Measurements from ENCODE around the gene NTM. TPM values are rescaled to one million over a fixed set of nuclear protein-coding genes. Genes with fewer than 3 reads are reported as not detected.

Gene NTM
- total RNA-seq, 1 donor from 2014 or later = 82.7 TPM

DNA sequence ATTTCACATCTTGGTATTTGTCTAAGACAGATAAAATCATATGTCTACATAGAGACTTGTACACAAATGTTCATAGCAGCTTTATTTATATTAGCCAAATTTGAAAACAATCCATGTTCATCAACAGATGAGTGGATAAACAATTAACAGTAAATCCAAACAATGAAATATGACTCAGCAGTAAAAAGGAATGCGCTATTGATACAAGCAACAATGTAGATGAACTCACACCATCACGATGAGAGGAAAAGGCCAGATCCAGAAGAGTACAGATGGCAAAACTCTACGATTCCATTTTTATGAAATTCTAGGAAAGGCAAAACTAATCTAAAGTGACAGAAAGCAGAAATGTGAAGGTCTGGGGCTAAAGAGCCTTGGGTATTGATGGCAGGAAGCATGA lies 384.3 kb downstream of the NTM start:
- Mint-ChIP-seq H3K27me3 (ENCODE audit: unreplicated experiment) (no peaks in the 10 kb centered on the region), H3K9me3 (ENCODE audit: unreplicated experiment) (no peaks in the 10 kb centered on the region), H3K27ac (ENCODE audit: unreplicated experiment) (no peak overlapping the region), H3K4me1 (ENCODE audit: unreplicated experiment) (peaks cover 9% of the 10 kb centered on the region), H3K4me3 (ENCODE audit: unreplicated experiment) (no peak overlapping the region), H3K36me3 (ENCODE audit: unreplicated experiment) (no peaks in the 10 kb centered on the region)
- no peak for TF ChIP-seq CTCF (IDR thresholded peaks at IDR 0.05)
- no peak for DNase-seq (ENCODE audit: extremely low spot score, unreplicated experiment)

DNA sequence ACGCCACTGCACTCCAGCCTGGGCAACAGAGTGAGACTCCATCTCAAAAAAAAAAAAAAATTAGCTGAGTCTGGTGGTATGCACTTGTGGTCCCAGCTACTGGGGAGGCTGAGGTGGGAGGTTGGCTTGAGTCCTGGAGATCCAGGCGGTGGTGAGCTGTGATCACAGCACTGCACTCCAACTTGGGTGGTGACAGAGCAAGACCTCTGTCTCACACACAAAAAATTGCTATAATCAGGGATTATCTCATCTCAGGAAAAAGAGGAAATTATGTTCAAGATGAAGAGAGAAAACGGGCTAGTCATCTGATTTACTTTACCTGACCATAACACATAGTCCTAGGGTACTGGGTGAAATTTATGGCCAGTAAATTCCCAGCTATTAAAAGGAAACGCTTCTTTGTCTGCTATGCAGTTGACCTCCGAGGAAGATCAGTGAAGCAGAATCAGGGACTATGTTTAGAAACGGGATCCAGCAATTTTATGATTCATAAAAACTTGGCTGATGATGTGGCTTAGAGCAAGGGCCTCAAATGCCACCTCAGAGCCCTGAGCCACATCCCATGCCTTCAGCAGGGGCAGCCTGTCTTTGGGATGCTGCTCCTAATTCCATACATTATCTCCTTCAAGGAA lies 386.2 kb downstream of the NTM start:
- H3K27ac Mint-ChIP-seq (ENCODE audit: unreplicated experiment) = no peak overlapping the region
- no peak for DNase-seq (ENCODE audit: extremely low spot score, unreplicated experiment)
- H3K4me3 Mint-ChIP-seq (ENCODE audit: unreplicated experiment) = no peak overlapping the region
- no peaks in the 10 kb centered on the region for H3K36me3 Mint-ChIP-seq (ENCODE audit: unreplicated experiment)
- H3K9me3 Mint-ChIP-seq (ENCODE audit: unreplicated experiment) = no peaks in the 10 kb centered on the region
- TF ChIP-seq CTCF (IDR thresholded peaks at IDR 0.05) = no peak
- H3K4me1 Mint-ChIP-seq (ENCODE audit: unreplicated experiment) = peaks cover 15% of the 10 kb centered on the region
- H3K27me3 Mint-ChIP-seq (ENCODE audit: unreplicated experiment) = no peaks in the 10 kb centered on the region

- H3K4me1 Mint-ChIP-seq (ENCODE audit: unreplicated experiment) = peaks cover 24% of the 10 kb centered on the region
- no peak overlapping the region for H3K4me3 Mint-ChIP-seq (ENCODE audit: unreplicated experiment)
- H3K27me3 Mint-ChIP-seq (ENCODE audit: unreplicated experiment) = no peaks in the 10 kb centered on the region
- H3K9me3 Mint-ChIP-seq (ENCODE audit: unreplicated experiment) = no peaks in the 10 kb centered on the region
- no peaks in the 10 kb centered on the region for H3K36me3 Mint-ChIP-seq (ENCODE audit: unreplicated experiment)
- no peak overlapping the region for H3K27ac Mint-ChIP-seq (ENCODE audit: unreplicated experiment)
- no peak for TF ChIP-seq CTCF (IDR thresholded peaks at IDR 0.05)
- DNase-seq (ENCODE audit: extremely low spot score, unreplicated experiment) = no peak
Measured at GRCh38 chr11:131758726-131759125, 388.3 kb downstream of the NTM start.

GRCh38 chr11:131759140-131759539 lies 388.7 kb downstream of the NTM start:
- H3K4me1 Mint-ChIP-seq (ENCODE audit: unreplicated experiment) = peaks cover 24% of the 10 kb centered on the region
- DNase-seq (ENCODE audit: extremely low spot score, unreplicated experiment) = no peak
- H3K36me3 Mint-ChIP-seq (ENCODE audit: unreplicated experiment) = no peaks in the 10 kb centered on the region
- no peak overlapping the region for H3K4me3 Mint-ChIP-seq (ENCODE audit: unreplicated experiment)
- H3K27me3 Mint-ChIP-seq (ENCODE audit: unreplicated experiment) = no peaks in the 10 kb centered on the region
- no peak for TF ChIP-seq CTCF (IDR thresholded peaks at IDR 0.05)
- no peaks in the 10 kb centered on the region for H3K9me3 Mint-ChIP-seq (ENCODE audit: unreplicated experiment)
- no peak overlapping the region for H3K27ac Mint-ChIP-seq (ENCODE audit: unreplicated experiment)

- H3K9me3 Mint-ChIP-seq (ENCODE audit: unreplicated experiment) = no peaks in the 10 kb centered on the region
- H3K4me3 Mint-ChIP-seq (ENCODE audit: unreplicated experiment) = no peak overlapping the region
- no peaks in the 10 kb centered on the region for H3K27me3 Mint-ChIP-seq (ENCODE audit: unreplicated experiment)
- H3K36me3 Mint-ChIP-seq (ENCODE audit: unreplicated experiment) = no peaks in the 10 kb centered on the region
- peaks cover 20% of the 10 kb centered on the region for H3K4me1 Mint-ChIP-seq (ENCODE audit: unreplicated experiment)
- no peak for TF ChIP-seq CTCF (IDR thresholded peaks at IDR 0.05)
- H3K27ac Mint-ChIP-seq (ENCODE audit: unreplicated experiment) = peak overlapping the region; percentile 17
- no peak for DNase-seq (ENCODE audit: extremely low spot score, unreplicated experiment)
Measured at GRCh38 chr11:131760091-131761061, 390.0 kb downstream of the NTM start.

Data from osteocyte (in vitro differentiated cells).